NB4 (cell line): ENCODE data around the gene KIF2C.

Experiments used
- DNase-seq: peaks from one replicate; pipeline ENCODE4 v3.0.0; 2010; ENCODE audit warnings: low read depth
- H3K4me3 ChIP-seq: one replicate; pipeline ENCODE4 v1.5.1; 2011; ENCODE audit warnings: mild to moderate bottlenecking, low read depth, low read length, moderate library complexity
- MAX ChIP-seq: IDR thresholded peaks from 2 replicates; pipeline ENCODE4 v1.6.1; 2011; ENCODE audit warnings: low read depth, low read length
- MYC ChIP-seq: IDR thresholded peaks from 2 replicates; pipeline ENCODE4 v1.6.1; 2011; ENCODE audit warnings: low read depth, low read length
- POLR2A ChIP-seq: IDR thresholded peaks from 2 replicates; pipeline ENCODE4 v1.6.1; 2011; ENCODE audit warnings: mild to moderate bottlenecking; ENCODE audit not compliant: insufficient read length; ENCODE audit errors: extremely low read depth
- TF ChIP-seq, protein P1 (sequence below): IDR thresholded peaks from one replicate; pipeline ENCODE4 v1.5.1; 2012; ENCODE audit warnings: low read depth, low read length

The KIF2C gene

GRCh38 chr1:44717156-44717555, 22.5 kb upstream of the KIF2C start:
- no peak overlapping the region for H3K4me3 ChIP-seq
- DNase-seq, result no peak
- no peak for TF ChIP-seq MAX
- no peak for TF ChIP-seq MYC
- TF ChIP-seq POLR2A, result no peak
- TF ChIP-seq, protein P1, sequence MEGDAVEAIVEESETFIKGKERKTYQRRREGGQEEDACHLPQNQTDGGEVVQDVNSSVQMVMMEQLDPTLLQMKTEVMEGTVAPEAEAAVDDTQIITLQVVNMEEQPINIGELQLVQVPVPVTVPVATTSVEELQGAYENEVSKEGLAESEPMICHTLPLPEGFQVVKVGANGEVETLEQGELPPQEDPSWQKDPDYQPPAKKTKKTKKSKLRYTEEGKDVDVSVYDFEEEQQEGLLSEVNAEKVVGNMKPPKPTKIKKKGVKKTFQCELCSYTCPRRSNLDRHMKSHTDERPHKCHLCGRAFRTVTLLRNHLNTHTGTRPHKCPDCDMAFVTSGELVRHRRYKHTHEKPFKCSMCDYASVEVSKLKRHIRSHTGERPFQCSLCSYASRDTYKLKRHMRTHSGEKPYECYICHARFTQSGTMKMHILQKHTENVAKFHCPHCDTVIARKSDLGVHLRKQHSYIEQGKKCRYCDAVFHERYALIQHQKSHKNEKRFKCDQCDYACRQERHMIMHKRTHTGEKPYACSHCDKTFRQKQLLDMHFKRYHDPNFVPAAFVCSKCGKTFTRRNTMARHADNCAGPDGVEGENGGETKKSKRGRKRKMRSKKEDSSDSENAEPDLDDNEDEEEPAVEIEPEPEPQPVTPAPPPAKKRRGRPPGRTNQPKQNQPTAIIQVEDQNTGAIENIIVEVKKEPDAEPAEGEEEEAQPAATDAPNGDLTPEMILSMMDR, result no peak

DNA sequence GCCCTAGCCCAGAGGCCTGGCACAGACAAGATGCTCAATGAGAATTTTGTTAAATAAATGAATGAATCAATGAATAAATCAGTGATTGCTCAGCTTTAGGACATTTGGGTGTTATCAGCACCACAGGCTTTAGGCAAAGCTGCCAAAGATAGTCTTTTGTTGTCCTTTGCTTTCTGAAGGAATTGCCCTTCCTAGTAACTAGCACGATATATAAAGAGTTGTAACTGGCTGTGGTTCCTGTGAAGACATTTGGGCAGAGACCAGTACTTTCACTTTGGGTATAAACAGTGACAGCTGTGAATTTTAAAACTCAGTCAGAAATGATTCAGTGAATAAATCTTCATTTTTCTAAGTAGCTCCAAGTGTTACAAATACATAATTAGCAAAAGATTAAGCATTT, 22.0 kb upstream of the KIF2C start:
- DNase-seq, result no peak
- TF ChIP-seq POLR2A (no peak), MAX (no peak), MYC (no peak)
- TF ChIP-seq, protein P1, result no peak
- no peak overlapping the region for H3K4me3 ChIP-seq

DNA sequence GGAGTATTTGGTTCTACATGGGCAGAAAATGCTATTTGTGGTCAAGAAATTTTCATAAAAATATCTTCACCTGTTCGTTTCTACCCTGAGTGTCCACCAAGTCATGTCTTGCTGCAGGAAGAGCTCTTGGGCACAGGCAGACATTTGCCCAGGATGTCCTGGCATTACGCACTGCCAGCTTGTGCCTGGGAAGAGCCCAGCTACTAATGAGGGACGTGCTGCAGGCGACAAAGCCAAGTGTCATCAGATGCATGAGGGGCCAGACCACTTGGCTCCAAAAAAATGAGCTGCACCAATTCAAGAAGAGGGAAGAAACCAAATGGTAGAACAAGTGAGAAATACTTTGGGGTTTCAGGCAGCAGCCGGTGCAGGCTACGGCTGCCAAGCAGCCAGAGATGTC, 21.5 kb upstream of the KIF2C start:
- DNase-seq, result no peak
- no peak for TF ChIP-seq MAX
- TF ChIP-seq POLR2A, result no peak
- TF ChIP-seq MYC, result no peak
- TF ChIP-seq, protein P1, result no peak

DNA sequence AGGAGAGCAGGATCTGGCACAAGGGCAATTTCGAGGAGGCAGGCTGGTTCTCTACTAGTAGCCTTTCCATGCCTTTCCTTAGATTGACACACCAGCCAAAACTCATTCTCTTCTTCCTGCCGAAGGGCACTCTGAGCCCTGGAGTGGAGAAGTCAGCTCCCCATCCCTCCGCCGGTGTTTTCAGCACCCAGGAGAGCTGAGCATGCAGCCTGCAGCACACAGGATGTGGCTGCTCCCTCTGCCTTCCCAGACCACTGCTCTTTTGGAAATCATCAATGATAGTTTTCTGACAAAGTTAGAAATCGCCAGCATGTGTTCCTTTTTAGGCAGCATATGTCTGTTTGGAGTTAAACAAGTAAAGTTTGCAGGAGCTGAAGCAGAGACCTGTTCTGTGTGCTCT, 20.3 kb upstream of the KIF2C start:
- H3K4me3 ChIP-seq, result no peak overlapping the region
- TF ChIP-seq, protein P1, result no peak
- no peak for TF ChIP-seq MYC
- no peak for TF ChIP-seq POLR2A
- no peak for TF ChIP-seq MAX
- DNase-seq, result no peak

More for the DNA sequence above, 21.5 kb upstream of the KIF2C start:
- H3K4me3 ChIP-seq, result no peak overlapping the region

DNA sequence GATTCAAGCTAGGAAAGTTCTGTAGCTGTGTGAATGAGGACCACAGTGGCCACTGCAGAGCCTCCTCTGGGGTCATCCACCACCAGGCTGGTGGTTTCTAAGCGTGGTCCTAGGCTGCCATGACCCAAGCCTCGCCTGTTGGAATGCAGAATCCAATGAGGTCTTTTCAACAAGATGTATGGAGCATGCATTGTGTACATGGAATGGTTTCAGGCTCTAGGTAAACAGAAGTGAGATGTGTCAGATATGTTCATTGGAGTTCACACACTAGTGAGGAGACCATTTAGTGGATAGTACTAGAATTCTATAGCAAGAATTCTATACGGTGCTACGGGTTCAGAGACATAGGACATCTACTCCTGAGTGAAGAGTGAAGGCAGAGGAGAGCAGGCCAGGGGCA, 19.4 kb upstream of the KIF2C start:
- TF ChIP-seq MAX, result no peak
- H3K4me3 ChIP-seq, result no peak overlapping the region
- DNase-seq, result no peak

- DNase-seq, result peak; percentile 99
- TF ChIP-seq, protein P1, result no peak
- TF ChIP-seq MAX (peak; percentile 99), POLR2A (peak; percentile 100), MYC (peak; percentile 100)
- H3K4me3 ChIP-seq, result peak overlapping the region; percentile 49
Observed at GRCh38 chr1:44721485-44722361, 17.9 kb upstream of the KIF2C start.
